ENCODE results near the gene DPYD. TPM values are rescaled to one million over a fixed set of nuclear protein-coding genes. Genes with fewer than 3 reads are reported as not detected.
"Not testable (repeated sequence)": the region's sequence is repeated elsewhere in the genome, so short reads cannot be mapped to it uniquely, and the experiment has no call there.

The DPYD gene
- total and polyA plus RNA-seq, 9 donors: 17.2 to 45.9 (median 38.7) TPM

GRCh38 chr1:97352936-97353382 lies 567.9 kb downstream of the DPYD start:
- Histone ChIP-seq H3K36me3 (no peaks in the 10 kb centered on the region), H3K4me1 (ENCODE audit: insufficient read depth) (no peaks in the 10 kb centered on the region), H3K4me3 (no peak overlapping the region), H3K27ac (no peak overlapping the region), H3K9me3 (no peaks in the 10 kb centered on the region), H3K27me3 (no peaks in the 10 kb centered on the region)
- intact Hi-C loops (cut with DNase I): no loop called here
- DNase-seq: no peak
- no peak for TF ChIP-seq EP300 (IDR thresholded peaks at IDR 0.05)
- TF ChIP-seq CTCF (IDR thresholded peaks at IDR 0.05): no peak
- TF ChIP-seq POLR2A (IDR thresholded peaks at IDR 0.05): no peak
- 95 to 98% (median 98%) methylated on average over 4 of the region's 4 CpGs for WGBS, 3 donors

- no peak overlapping the region for H3K4me3 ChIP-seq
- H3K4me1 ChIP-seq (ENCODE audit: insufficient read depth): no peaks in the 10 kb centered on the region
- no peak for TF ChIP-seq EP300 (IDR thresholded peaks at IDR 0.05)
- no peak for TF ChIP-seq CTCF (IDR thresholded peaks at IDR 0.05)
- no peak for TF ChIP-seq POLR2A (IDR thresholded peaks at IDR 0.05)
- intact Hi-C loops (cut with DNase I): no loop called here
- no peak overlapping the region for H3K27ac ChIP-seq
- no peaks in the 10 kb centered on the region for H3K9me3 ChIP-seq
- H3K27me3 ChIP-seq: no peaks in the 10 kb centered on the region
- DNase-seq: no peak
- H3K36me3 ChIP-seq: no peaks in the 10 kb centered on the region
- WGBS, 3 donors: 42 to 58% (median 48%) methylated on average over 2 of the region's 2 CpGs
These were observed 569.0 kb downstream of the DPYD start for GRCh38 chr1:97351846-97352245.

- Histone ChIP-seq H3K4me1 (ENCODE audit: insufficient read depth) (no peaks in the 10 kb centered on the region), H3K4me3 (no peak overlapping the region), H3K36me3 (no peaks in the 10 kb centered on the region), H3K9me3 (no peaks in the 10 kb centered on the region), H3K27ac (no peak overlapping the region), H3K27me3 (no peaks in the 10 kb centered on the region)
- intact Hi-C loops (cut with DNase I): no loop called here
- no peak for DNase-seq
- WGBS, 3 donors: 16 to 38% (median 17%) methylated on average over 2 of the region's 2 CpGs
- no peak for TF ChIP-seq POLR2A (IDR thresholded peaks at IDR 0.05)
- TF ChIP-seq CTCF (IDR thresholded peaks at IDR 0.05): no peak
- no peak for TF ChIP-seq EP300 (IDR thresholded peaks at IDR 0.05)
These were observed 570.2 kb downstream of the DPYD start for GRCh38 chr1:97350662-97351061.

GRCh38 chr1:97350241-97350640 lies 570.6 kb downstream of the DPYD start:
- H3K36me3 ChIP-seq: no peaks in the 10 kb centered on the region
- H3K27ac ChIP-seq: no peak overlapping the region
- H3K4me3 ChIP-seq: no peak overlapping the region
- no peak for DNase-seq
- TF ChIP-seq CTCF (IDR thresholded peaks at IDR 0.05): no peak
- no peak for TF ChIP-seq POLR2A (IDR thresholded peaks at IDR 0.05)
- TF ChIP-seq EP300 (IDR thresholded peaks at IDR 0.05): no peak
- H3K9me3 ChIP-seq: no peaks in the 10 kb centered on the region
- intact Hi-C loops (cut with DNase I): no loop called here
- H3K4me1 ChIP-seq (ENCODE audit: insufficient read depth): no peaks in the 10 kb centered on the region
- H3K27me3 ChIP-seq: no peaks in the 10 kb centered on the region

- intact Hi-C loops (cut with DNase I); H3K4me1 ChIP-seq (ENCODE audit: insufficient read depth); H3K27ac ChIP-seq; DNase-seq; H3K4me3 ChIP-seq; H3K36me3 ChIP-seq; H3K27me3 ChIP-seq; H3K9me3 ChIP-seq: not testable (repeated sequence)
- 95 to 100% methylated on average over 1 of the region's 1 CpG; no CpG with 5 or more reads in 1 of the 3 donors for WGBS, 3 donors
These were observed 571.0 kb downstream of the DPYD start for GRCh38 chr1:97349794-97350193.

Data from ovary (tissue), 9 donors.